HG02973 (cell line): ENCODE measurements around the gene CNKSR2.

Source experiments
- ATAC-seq: cut with Tn5 transposase; IDR thresholded peaks from one replicate; pipeline ENCODE4 v1.9.1; 2021; ENCODE audit warnings: moderate library complexity; ENCODE audit not compliant: unreplicated experiment

CNKSR2 gene

DNA sequence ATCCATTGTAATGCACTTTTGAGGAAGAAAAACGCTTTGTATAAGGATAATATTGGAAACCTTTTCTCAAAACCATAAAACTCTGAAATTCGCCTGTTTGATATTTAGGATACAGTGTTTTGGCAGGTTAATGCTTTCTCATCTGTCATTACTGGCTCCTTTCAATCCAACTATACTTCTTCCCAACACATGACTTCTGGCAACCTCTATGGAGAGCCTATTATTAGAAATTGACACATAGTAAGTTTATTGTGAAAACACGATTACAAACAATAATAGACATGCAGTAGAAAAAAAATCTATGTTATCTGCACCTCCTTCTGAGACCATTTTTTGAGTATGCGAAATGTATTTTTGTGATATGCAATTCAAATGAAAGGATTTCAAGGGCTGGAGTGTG is 288.5 kb downstream of the CNKSR2 start:
- no peak for ATAC-seq

DNA sequence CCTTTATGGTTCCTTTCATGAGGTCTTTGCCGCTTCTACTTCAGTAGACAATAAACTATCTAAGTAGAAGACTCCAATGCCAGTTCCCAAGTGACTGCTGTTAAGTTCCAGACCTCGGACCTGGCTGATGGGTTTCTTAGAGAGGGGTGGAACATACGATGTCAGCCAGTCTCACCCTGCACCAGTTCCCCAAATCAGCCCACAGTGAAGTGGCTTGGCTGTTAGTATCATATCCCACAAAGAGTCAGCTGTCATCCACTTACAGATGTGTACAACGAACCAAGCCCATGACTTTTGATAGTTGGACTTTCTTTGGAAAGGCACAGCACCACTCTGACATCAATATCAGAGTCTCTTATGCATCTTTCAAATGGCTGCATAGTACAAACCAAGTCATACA is 292.0 kb downstream of the CNKSR2 start:
- ATAC-seq: no peak

DNA sequence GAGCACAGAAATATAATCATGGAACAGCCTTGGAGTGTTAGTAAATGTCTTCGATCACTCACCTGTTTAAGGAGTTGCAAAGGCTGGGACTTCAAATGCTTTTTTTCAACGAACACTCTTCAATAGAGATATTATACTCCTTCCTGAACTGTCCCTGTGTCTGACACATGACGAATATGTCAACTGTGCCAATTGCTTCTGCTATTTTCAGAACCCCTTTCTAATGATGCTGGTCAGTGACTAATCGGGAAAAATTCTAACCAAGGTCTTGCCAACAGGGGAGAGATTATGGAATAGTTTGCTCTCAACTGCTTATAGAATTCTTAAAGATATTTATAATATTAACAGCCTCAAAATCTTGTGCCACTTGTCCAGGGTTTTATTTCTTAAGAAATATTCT is 292.5 kb downstream of the CNKSR2 start:
- no peak for ATAC-seq

DNA sequence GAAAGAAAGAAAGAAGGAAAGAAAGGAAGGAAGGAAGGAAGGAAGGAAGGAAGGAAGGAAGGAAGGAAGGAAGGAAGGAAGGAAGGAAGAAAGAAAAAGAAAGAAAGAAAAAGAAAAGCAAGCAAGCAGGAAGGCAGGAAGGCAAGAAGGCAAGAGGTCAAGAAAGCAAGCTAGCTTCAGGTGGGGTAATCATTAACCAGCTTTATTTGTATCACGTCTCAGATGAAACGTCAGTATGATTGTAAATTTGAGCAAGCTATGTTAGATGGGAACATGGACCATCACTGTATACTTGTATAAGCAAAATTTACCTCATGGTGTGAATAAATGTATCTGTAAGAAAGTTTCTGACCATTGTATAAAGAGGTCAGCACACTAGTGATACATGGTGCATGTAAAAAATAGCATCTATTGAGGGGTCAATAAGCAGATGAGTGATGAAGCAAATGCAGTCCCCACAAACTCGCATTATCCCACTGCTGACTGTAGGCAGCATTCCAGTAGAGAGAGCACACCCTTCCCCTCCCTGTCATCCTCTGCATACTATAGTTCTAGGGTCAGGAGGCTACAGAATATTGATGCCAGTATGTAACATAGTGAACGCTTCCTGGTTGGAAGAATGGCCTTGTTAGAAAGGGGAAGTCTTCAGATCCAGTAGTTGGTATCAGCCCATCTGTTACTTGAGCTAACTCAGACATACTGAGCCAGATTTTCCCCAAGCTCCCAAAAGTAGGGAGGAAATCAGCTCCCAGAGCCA is 300.4 kb downstream of the CNKSR2 start:
- no peak for ATAC-seq

DNA sequence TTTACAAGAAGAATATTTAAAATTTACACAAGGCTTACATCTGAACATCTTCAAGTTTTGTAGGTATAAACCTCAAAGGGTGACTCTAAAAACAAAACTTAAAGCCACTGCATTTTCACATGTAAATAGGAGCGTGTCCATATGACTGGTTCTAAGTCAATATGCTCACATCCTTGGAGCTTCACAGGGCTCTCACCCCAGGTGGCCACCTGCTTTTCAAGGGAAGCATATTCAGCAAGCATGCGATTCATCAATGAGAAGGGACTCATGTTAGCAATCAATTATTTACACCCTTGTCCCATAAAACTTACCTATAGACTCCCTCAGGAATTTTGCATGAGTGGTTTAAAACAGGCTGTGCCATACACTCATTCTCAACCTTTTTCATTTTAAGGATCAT is 301.7 kb downstream of the CNKSR2 start:
- no peak for ATAC-seq

DNA sequence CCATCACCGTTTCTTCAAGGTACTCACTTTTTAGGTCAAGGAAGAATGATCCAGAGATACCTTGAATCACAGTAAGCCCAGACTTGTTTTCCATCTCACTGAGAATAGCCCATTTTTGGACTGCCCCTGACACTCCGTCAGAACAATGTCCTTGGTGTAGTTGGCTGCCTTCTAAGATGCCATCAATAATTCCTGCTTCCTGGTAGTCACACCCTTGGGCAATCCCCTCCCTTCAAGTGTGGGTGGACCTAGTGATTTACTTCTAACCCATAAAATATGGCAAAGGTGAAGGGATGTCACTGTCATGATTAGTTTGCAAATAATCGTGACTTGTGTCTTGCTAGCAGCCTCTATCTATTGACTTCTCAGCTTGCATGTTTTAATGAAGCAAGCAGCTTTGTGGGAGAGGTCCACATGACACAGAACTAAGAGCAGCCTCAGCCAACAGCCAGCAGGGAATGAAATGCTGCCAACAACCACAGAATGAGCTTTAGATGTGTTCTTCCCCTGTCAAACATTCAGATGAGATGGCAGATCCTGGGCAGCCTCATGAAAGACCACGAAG is 303.9 kb downstream of the CNKSR2 start:
- ATAC-seq: no peak

DNA sequence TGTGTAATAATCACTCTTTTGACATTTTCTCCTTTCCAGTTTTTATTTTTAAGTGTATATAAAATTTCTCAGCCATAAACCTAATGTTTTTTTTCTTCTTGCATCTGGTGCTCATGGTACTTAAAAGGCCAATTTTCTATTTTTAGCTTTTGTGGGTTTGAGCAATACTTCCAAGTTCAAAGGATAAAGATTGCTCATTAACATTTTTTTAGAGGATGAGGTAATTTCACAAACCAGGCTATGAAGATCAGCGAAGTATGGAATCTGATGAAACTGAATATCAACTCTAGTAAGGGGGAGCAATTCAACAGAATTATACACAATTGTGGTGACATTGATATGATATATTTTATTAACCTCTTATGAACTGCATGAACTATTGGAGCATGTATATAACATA is 309.7 kb downstream of the CNKSR2 start:
- no peak for ATAC-seq

DNA sequence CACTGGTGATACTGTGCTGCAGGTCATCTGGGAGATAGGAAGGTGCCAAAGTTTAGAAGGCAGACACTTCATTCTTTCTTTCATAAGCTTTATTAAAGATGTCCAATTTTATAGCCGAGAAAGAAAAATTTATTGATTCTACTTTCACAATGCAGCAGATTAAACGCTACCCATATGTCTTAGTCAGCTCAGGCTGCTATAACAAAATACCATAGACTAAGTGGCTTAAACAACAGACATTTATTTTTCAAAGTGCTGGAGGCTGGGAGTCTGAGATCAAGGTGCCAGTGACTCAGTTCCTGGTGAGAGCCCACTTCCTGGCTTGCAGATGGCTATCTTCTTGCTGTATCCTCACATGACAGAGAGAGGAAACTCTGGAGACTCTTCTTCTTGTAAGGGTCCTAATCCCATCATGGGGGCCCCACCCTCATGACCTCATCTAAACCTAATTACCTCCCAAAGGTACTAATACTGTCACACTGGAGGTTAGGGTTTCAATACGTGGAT is 317.3 kb downstream of the CNKSR2 start:
- no peak for ATAC-seq

DNA sequence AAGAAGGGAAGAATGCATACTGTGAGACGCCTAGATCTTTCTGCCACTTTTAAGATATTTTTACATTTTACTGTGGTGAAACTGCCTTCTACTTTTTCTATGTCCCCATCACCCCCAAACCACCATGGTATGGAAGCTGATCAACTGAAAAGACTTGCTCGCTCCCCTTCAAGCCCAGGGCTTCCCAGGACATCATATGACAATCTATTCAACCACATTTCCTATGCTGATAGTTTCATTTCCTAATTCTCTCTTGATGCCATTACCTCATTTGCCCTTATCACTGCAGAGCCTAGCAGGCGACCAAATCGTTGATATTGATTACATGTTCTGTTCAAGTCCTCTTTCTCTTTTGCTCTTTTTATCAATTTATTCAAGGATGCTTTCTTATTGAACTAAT is 324.1 kb downstream of the CNKSR2 start:
- no peak for ATAC-seq

DNA sequence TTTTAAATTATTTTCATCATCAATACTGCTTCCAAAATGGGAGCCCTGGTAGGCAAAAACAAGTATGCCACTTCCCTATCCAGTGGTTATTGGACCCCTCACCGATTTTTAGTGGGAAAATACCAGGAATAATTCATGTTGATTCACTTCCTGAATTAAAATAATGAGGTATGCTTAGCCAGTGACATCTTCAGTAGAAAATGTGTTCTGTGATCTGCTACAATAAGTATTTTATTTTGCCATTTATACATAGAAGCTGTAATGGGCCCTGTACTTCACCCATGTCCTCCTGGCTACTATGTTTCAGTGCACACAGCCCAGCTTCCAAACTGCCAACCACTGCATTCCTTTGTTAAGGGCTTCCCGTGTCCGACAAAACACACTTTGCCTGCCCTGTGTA is 324.9 kb downstream of the CNKSR2 start:
- ATAC-seq: no peak

DNA sequence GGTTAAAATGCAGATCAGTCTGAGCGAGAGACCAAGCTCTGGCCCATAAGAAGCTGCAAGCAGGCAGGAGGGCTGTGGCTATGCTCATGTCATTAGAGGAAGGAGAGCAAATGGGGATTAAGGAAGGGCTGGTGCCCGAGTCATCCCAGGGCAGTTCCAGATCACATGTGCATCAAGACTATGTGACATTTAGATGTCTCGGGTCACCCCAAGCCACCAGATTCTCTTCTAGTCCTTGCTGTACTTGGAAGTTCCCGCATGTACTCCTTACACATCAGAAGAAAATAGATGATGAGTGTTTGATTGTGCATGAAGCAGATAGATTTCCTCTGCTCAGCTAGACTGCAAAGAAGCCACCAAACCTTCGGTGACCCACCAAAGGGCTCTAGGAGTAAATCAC is 326.1 kb downstream of the CNKSR2 start:
- ATAC-seq: no peak

DNA sequence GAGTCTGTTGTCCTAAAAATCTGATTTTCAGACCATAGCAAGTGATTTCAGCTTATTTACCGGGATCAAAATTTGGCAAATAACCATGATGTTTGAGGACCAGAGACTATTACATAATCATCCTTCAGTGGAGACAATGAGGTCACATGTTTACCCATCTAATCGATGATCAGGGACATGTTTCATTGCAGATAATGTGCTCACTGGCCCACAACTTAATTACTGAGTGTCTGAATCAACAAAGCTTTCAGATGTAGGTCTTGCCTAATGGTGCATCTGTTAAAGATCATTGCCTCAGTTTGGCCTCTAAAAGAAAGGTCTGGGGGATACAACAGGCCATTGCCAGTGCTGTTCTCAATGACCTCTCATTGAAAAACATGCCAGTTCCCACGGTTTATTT is 326.7 kb downstream of the CNKSR2 start:
- ATAC-seq: no peak

DNA sequence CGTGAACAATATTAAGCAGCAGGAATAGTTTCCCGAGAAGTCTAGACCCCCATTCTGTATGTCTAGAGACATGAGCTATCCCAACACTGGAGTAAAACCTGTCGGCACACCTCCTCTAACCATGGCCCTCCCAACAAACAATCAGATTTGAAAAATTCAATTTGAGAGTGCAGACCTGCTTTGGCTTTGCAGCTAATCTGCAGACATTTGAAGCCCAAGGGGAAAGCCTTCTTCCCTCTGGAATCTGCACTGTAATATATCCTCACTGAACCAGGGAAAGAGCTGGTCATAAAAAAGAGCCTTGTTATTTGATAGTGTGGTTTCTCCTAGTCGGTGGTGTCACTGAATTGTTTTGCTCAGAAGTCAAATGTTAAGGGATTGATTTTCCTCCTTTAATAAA is 328.5 kb downstream of the CNKSR2 start:
- ATAC-seq: no peak
